GM12864 (cell line): ENCODE measurements around the gene CCSER1.
"Not testable (repeated sequence)": the region's sequence is repeated elsewhere in the genome, so short reads cannot be mapped to it uniquely, and the experiment has no call there.

Experiments used
- DNase-seq: peaks from one replicate; pipeline ENCODE4 v3.0.0-alpha.2; 2011; ENCODE audit warnings: low read depth
- H3K4me3 ChIP-seq: 2 replicates; pipeline ENCODE4 v1.5.1; 2011; ENCODE audit warnings: mild to moderate bottlenecking, low read depth, low read length, control low read depth
- TF ChIP-seq, protein P1 (sequence below): IDR thresholded peaks from 2 replicates; pipeline ENCODE4 v1.5.1; 2011; ENCODE audit warnings: low read depth, mild to moderate bottlenecking, moderate library complexity, low read length, control low read depth, inconsistent platforms; ENCODE audit errors: missing control alignments

CCSER1 gene

DNA sequence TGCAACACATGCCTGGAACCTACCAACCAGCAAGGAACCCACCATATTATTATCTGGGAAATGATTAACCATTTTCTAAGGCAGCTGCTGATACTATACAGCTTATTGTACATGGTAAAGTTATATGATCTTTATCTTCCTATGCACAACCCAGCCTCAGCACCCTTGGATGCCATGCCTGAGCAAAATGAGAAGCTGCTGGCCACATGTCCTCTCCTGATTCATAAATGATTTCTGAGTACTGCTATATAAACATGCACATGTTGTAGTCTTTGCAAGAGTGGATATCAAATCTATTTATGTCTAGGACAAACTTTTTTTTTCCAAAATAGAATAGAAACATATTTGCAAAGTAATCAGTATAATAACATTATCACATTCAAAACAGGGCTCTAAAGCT is 1043.6 kb downstream of the CCSER1 start:
- TF ChIP-seq, protein P1, sequence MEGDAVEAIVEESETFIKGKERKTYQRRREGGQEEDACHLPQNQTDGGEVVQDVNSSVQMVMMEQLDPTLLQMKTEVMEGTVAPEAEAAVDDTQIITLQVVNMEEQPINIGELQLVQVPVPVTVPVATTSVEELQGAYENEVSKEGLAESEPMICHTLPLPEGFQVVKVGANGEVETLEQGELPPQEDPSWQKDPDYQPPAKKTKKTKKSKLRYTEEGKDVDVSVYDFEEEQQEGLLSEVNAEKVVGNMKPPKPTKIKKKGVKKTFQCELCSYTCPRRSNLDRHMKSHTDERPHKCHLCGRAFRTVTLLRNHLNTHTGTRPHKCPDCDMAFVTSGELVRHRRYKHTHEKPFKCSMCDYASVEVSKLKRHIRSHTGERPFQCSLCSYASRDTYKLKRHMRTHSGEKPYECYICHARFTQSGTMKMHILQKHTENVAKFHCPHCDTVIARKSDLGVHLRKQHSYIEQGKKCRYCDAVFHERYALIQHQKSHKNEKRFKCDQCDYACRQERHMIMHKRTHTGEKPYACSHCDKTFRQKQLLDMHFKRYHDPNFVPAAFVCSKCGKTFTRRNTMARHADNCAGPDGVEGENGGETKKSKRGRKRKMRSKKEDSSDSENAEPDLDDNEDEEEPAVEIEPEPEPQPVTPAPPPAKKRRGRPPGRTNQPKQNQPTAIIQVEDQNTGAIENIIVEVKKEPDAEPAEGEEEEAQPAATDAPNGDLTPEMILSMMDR, result no peak
- DNase-seq, result no peak
- no peak overlapping the region for H3K4me3 ChIP-seq

- no peak for DNase-seq
- no peak overlapping the region for H3K4me3 ChIP-seq
- TF ChIP-seq, protein P1, result no peak
Observed at GRCh38 chr4:91171217-91171616, 1044.0 kb downstream of the CCSER1 start.

- not testable (repeated sequence) for H3K4me3 ChIP-seq, DNase-seq
Observed at GRCh38 chr4:91185061-91185460, 1057.9 kb downstream of the CCSER1 start.

DNA sequence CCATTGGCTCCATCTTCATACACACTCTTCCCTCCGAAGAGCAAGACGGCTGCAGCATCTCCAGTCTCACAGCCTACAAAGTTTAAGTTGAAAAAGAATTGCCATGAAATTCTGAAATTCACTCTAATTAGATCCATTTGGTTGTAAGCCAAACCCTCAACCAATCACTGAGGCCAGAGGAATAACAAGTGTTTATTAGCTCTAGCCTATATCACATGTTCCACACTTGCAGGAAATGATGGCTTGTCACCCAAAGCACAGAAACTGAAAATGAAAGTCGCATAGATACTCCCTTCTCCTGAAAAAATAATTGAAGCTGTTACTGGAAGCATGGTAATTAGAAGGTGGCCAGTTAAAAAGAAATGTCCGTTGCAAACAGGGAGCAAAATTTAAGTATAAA is 1071.8 kb downstream of the CCSER1 start:
- TF ChIP-seq, protein P1, result no peak
- no peak for DNase-seq
- no peak overlapping the region for H3K4me3 ChIP-seq

- TF ChIP-seq, protein P1, result no peak
- H3K4me3 ChIP-seq, result no peak overlapping the region
- no peak for DNase-seq
Observed at GRCh38 chr4:91207535-91207934, 1080.3 kb downstream of the CCSER1 start.

GRCh38 chr4:91212211-91212610 is 1085.0 kb downstream of the CCSER1 start:
- DNase-seq, result no peak
- TF ChIP-seq, protein P1, result no peak
- H3K4me3 ChIP-seq, result no peak overlapping the region

DNA sequence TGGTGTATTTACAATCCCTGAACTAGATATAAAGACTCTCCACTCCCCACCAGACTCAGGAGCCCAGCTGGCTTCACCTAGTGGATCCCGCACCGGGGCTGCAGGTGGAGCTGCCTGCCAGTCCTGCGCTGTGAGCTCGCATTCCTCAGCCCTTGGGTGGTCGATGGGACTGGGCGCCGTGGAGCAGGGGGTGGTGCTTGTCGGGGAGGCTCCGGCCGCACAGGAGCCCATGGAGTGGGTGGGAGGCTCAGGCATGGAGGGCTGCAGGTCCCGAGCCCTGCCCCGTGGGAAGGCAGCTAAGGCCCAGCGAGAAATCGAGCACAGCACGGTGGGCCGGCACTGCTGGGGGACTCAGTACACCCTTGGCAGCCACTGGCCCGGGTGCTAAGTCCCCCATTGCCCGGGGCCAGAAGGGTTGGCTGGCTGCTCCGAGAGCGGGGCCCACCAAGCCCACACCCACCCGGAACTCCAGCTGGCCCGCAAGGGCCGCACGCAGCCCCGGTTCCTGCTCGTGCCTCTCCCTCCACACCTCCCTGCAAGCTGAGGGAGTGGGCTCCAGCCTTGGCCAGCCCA is 1090.7 kb downstream of the CCSER1 start:
- H3K4me3 ChIP-seq, DNase-seq: not testable (repeated sequence)

GRCh38 chr4:91220315-91220714 is 1093.1 kb downstream of the CCSER1 start:
- TF ChIP-seq, protein P1, result no peak
- H3K4me3 ChIP-seq, result no peak overlapping the region
- no peak for DNase-seq
